Activated T-cell treated with anti-CD3 and anti-CD28 coated beads for 48 hours (primary cell): Measurements from ENCODE around the gene RING1.
A peak's percentile ranks its signal among the peaks of the same experiment; 100 is the strongest.

Source experiments
- DNase-seq: peaks from one replicate; pipeline ENCODE4 v3.0.0-alpha.2; 2020; ENCODE audit warnings: low read depth

RING1 gene

DNA sequence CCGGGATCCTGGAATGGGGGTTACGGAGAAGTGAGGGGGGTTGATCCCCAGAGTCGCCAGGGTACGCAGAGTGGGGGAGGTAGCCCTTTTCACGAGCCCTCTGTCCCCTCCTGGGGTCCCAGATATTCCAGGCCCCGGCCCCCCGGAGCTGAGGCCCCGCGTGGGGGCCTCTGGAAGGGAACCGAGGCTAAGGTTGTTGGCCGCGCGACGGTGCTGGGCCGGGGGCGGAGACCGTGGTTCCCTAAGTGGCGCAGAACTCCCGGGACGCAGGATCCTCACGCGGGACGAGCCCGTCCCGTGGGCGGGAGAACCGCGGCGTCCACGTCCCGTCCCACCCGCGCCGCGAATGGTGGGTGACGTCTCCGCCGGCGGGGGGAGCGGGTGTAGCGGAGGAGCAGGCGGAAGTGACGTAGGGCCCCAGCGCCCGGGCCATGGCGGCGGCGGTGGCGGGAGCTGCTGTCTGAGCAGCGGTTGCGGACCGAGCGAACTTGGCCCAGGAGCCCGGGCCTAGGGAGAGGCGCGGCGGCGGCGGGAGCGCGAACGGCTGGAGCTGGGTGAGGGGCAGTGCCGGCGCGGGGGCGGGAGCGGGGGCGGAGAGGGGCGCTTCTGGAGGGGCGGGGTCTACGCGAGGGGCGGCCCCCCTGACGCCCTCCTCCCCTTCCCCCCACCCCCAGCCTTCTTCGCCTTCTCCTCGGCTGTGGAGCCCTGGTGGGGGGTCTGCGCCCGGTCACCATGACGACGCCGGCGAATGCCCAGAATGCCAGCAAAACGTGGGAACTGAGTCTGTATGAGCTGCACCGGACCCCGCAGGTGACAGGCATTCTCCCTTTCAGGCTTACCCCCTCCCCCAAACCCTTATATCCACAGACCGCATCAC, at the start of gene RING1:
TSS of gene RING1 (plus strand) at position 410 of the 877 bp plus-strand sequence. CDS start at position 733, 323 bp downstream.
- DNase-seq = peak; percentile 81

DNA sequence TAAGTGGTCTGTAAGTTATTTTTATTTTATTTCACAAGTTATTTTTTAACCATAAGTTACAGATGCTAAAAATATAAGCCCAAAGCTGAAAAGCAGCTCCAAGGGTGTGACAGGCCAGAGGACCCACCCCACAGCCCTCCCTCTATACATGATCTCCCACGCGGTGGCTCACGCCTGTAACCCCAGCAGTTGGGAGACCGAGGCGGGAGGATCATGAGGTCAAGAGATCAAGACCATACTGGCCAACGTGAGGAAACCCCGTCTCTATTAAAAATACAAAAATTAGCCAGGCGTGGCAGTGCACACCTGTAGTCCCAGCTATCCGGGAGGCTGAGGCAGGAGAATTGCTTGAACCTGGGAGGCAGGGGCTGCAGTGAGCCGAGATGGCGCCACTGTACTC, 48.2 kb upstream of the RING1 start:
- DNase-seq = no peak

DNA sequence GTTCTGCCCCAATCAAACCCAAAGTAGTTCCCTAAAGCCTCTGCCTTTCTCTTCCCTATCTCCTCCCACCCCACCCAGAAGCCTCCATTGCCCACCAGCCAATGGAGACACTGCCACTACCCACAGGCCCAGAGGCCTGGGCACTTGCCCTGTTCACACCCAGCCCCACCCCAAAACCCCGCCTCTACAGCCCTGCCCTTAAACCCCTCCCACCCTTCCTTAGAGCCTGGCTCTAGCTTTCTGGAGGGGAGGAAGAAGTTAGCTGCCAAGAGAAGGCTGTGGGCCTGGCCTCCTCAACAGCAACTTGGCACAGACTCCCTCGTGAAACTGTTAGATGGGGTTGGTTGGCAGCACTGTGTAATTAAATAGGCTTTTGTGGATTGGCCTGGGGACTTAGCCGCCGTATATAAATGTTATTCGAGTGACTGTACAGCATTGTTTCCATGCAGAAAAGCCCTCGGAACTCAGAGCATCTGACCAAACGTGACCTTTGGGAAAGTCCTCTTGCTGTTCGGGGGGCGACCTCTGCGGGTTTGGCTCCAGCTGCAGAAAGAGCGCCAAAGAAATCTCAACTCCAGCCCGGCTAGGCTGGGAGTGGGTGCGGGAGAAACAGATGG, 47.5 kb upstream of the RING1 start:
- no peak for DNase-seq

DNA sequence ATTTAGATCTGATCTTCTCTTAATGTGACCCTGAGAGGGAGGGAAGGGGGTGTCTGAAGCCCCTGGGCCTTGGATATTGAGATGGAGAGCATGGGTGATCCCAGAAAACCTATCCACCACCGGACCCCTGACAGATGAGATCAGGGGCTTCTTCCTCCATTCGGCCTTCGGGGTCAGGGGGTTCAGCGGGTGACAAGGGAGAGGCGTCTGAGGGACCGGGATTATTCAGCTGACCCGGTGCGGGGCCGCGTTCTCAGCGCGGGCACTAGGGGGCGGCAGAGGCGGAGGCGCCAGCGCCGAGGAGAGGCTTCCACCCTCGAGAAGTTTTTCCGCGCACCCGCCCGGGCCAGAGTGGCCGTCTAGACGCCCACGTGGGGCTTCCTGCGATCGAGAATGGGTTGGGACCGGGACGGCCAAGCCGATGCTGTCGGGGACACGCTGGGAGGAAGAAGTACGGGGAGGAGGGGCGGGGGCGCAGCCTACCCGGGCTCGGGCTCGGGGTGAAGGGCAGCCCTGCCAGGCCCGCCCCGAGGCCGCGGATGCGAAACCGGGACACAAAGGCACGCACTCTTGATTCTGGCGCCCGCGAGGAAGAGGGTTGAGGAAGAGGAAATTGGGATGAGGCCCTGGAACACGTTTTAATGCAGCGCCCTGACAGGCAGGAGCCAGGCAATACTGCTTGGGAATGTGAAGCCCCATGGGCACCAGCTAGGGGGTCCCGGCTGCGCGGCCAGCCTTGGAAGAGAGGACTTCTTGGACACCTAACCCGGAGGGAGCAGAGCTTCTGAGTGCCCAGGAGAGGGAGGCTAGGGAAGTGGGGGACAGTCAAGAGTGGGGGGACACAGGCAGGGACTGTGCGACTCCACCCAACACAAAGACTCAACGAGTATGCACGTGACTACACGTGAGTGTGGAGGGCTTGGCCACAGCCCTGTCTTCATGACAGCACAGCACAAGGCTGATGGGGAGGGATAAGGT, 46.7 kb upstream of the RING1 start:
- peak; percentile 85 for DNase-seq

DNA sequence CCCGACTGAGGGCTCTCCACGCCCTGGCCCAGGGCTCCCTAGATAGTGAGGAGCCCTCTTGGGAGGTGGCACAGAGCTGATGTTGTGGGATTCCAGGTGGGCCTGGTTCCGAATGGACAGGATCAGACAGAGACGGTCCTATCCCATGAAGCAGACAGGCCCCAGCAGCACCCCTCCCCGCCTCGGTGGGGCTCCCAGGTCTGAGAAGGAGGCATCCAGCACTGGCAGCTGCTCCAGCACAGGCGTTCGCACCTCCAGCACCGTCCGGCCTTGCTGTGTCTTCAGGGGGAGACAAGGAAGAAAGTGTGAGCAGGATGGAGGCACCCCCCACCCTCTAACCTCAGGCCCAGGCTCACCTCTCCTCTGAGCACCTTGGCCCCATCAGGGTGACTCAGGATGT, 44.8 kb upstream of the RING1 start:
- no peak for DNase-seq

DNA sequence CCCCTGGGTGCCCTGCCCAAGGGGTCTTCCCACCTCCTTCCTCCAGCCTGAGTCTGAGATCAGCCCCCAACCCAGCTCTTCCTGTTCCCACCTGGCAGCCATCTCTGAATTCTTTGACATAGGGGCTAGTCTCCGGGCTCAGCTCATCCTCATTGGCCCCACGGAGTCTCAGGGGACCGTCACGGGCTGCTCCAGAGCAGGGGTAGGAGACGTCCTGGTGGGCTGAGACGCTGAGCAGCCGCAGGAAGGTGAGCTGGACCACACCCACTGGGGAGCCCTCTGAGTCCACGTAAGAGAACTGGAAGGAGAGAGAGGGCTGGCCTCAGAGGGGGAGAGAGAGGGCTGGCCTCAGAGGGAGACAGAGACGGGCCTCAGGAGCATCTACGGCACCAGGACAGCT, 44.1 kb upstream of the RING1 start:
- DNase-seq = no peak

DNA sequence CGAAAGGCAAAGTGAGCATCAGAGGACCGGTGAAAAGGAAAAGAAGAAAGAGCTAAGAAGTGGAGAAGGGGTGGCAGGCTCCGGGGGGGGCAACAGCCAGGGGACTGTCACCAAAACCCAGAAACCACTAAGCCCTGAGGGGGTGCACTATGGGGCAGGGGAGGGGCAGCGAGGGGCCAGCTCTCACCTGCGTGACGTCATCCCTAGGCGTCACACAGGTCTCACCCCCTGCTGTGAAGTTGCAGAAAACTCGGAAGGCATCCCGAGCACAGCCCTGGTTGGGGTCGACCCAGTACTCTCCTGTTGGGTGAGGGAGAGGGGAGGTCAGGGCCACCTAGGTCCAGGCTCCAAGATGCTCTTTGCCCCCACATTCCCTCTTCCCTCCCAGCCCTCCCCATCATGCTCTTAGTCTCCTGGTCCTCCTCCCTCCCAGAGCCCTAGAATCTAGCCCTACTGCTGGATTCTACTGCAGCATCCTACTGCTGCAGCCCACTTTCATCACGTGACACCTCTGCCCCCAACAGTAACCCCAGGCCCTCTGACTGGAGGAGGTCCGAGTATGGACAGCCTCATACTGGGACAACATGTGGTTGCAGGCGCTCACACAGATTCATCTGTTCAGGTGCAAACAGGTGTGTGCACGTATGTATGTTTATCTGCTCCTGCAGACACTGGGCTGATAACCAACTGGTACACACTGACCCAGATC, 43.5 kb upstream of the RING1 start:
- no peak for DNase-seq

DNA sequence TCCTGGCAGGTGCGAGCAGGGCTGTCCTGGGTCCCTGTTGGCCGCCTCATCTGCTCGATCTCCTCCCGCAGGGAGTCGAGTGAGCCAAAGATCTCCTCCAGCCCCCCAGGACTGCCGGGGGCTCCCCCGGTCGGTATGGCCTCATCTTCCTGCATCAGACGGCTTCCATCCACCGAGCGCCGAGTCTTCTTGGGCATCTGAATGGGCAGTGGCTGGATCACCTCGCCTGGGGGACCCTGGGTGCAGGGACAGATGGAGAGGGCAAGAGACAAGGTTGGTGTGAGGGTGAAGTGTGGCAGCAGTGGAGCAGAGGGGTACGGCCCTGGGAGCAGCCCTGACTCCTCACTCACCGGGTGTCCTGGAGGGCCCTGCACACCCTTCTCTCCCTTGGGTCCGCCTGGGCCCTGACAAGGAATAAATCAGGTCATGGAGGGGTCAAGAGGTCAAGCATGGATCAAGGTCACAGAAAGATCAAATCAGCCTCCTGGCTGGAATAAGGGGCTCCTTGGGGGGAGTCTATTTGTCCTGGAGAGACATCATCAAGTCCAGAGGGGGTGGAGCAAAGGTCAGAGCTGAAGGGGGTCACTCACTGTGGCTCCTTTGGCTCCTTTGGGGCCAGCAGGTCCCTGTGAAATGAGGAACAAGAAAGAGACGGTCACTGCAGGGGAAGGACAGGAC, 42.6 kb upstream of the RING1 start:
- no peak for DNase-seq

DNA sequence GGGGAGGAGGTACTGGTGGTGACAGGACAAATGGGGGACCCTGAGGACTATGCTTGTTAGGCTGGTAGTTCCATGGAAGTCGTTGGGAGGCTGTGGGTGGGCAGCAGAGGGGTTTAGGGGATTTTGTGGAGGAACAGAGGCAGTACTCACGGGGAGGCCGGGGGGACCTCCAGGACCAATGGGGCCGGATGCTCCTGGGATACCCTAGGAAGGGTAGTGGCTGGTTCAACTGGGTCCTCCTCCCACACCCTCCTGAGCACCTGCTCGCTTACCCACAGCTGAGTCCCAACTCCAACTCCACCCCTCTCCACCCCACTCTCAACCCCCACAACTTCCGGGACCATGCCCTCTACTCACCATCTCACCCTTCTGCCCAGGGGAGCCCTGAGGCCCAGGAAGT, 41.9 kb upstream of the RING1 start:
- DNase-seq = no peak

DNA sequence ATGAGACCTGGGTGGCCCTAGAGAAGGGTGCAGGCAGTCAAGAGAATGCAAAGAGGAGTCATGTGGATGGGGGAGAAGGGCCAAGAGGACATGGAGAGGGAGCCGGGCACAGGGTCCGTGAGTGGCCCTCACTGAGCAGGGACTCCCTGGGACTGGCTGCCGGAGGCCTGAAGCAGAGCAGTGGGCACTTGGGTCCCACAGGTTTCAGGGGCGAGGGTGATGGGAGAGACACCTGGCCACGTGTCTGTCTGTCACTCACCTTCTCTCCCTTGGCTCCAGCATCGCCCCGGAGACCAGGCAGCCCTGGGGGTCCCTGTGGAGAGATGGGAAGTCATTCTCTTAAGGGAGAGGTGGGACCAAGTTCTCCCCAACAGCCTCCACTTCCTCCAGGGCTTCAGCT, 41.5 kb upstream of the RING1 start:
- DNase-seq = no peak

DNA sequence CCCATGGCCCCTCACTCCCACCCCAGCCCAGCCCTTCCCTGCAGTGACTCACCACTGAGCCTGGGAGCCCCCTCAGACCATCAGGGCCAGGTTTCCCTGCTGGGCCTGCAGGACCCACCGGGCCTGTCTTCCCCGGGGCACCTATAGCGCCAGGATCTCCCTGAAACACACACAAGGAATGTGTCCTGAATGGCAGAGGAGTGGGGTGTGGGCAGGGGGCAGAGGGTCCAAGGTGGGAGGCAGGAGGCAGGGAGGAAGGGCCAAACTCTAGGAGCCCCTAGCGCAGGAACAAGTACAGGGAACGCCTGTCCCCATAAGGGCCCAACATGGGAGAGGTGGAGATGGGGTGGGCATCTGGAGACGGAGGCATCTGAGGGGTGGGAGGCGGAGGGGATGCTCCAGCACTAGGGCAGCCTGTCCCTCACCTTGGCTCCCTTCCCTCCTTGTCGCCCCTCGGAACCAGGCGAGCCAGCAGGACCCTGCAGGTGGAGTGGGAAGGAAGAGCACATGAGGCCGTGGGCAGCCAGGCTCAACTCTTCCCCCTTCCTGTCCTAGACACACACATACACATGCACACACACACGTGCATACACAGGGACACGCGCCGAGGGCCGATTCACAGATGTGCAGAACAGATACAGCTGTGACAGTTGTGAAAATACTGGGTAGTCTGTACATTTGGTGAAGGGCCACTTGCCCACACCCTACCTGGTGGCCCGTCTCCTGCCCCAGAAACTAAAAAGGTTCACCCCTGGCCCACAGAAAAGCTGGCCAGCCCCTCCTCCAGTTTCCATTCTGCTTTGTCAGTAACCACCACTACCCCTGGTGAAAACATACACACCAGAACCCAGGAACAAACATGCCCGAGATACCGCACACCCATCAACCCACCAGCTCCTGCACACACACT, 40.7 kb upstream of the RING1 start:
- no peak for DNase-seq

DNA sequence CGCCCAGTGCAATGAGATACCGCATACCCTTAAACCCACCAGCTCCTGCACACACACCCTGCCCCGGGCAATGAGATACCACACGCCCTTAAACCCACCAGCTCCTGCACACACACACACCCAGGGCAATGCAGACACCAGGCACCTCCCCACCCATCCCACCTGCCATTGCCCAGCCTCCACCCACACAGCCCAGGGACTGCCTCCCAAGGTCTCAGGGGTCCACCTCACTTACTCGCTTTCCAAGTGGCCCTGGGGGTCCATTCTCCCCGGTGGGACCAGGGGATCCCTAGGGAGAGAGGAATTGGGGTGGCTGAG, 40.1 kb upstream of the RING1 start:
- DNase-seq = no peak

DNA sequence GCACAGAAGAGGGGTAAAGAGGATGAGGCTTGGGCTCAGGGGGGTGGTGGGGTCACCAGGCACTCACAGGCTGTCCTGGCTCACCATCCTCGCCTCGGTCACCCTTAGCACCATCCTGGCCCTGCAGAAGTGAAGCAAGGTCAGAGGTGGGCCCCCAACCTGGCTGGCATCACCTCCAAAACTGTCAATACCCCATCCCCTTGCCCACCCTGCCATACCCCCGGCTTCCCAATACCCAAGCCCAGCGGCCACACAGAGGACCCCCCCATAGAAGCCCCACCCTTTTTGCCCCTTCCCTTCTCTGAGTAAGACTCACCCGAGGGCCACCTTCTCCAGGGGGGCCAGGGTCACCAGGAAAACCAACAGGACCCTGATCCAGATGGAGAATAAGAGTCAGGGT, 39.7 kb upstream of the RING1 start:
- DNase-seq = no peak

DNA sequence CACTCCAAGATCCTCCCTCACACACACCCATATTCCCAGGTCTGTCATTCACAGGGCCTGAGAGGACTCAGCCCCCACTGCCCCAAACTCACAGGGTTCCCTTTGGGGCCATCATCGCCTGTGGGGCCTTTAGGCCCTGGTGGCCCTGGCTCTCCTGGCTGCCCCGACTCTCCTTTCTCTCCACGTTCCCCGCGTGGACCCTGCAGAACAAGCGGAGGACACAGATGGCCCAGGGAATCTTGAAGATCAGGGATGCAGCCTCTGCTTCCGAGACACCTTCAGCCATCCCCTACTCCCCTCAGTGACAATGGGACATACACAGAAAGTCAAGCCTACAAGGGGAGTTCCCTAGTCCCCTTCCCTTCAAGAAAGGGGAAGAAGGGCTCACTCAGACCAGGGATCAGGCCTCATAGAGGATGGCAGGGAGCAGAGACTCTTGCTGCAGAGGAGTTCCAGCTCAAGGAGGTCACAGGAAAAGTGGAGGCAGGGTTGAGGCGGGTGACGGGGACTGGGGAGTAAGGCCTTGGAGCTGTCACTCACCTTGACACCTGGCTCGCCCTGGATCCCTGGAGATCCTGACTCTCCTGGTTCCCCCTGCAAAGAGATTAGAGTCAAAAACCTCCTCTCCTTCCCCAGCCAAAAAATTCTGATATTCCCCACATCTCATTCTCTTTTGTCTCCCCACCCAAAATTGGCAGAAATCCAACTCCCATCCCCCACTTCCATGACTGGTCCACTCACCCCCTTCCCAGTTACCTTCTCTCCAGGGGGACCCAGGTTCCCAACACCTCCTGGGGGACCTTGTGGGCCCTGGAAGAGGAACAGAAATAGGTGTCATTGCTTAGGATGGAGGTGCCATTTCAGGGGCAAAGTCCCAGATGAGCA, 38.8 kb upstream of the RING1 start:
- no peak for DNase-seq

DNA sequence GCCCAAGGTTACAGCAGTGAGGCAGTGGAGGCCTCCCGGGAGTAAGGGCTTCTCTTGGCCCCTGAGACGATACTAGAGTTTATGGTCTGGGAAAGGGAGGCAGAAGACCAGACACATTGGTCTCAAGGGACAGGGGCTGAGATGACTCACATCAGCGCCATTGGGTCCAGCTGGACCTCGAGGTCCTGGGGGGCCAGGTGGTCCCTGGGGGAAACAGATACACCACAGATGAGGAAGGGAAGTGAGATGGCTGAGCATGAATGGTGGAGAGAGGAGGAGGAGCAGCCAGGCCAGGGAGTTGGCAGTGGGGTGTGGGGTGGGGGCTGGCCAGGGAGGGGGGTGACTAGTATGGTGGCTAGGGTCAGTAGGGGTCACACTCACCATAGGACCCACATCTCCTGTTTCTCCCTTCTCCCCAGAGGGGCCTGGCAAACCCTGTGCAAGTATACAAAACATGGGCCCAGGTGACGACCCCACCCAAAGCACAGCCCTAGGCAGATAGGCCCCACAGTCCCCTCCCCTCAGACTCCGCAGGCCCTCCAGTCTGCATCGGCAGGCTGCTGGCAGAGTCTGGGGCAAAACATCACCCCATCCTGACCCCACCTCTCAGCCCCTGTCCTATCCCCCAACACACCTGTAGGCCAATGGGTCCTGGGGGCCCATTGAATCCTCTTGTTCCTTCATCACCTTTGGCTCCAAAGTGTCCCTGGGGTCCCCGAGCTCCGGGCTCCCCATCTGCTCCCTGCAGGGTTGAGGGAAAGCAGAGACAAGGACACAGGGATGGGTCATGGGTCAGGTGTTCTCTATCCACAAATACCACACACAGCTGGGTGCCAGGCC, 37.9 kb upstream of the RING1 start:
- no peak for DNase-seq

DNA sequence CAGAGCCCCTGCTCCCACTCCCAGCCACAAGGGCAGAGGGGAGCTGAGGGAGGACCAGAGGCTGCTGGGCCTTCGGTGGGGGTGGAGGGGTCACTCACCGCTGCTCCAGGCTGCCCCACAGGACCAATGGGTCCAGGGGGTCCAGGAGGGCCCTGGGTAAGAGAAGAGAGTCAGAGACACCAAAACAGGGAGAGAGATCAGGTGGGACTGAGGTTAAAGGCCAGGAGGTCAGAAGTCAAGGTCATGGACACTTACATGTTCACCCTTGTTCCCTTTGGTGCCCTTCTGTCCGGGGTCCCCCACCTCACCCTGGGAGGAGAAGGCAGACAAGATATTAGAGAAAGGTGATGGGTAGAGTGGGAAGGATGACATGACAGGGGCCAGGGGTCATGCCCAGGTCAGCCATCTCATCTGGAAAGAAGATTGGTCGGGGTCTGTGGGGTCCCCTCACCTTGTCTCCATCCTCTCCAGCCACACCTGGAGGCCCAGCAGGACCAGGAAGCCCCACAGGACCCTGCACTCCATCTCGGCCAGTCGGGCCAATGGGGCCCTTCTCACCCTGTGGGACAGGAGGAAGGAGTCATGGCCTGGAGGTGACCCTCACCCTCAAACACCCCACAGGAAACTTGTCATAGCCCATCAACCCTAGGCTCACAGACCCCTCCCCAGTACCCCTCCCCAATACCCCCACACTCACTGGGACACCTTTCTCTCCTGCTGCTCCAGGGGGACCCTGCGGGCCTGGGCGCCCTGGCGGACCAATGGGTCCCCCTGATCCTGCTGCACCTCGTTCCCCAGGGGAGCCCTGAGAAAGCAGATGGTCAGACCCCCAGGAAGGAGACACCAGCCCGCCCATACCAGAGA, 37.1 kb upstream of the RING1 start:
- DNase-seq = no peak
